HEK293 (cell line): Measurements from ENCODE around the gene C1orf35.

ENCODE experiments used
- CTCF ChIA-PET: fragments of 350-600 bp; formaldehyde crosslinking; extraction: SDS; loops from one replicate; lab custom pipeline; 2021; ENCODE audit warnings: antibody characterized with exemption; lab: Yijun Ruan, JAX
- POLR2A ChIA-PET: fragments of 300-600 bp; formaldehyde crosslinking; extraction: SDS; loops from one replicate; lab custom pipeline; 2020; ENCODE audit warnings: antibody characterized with exemption, inconsistent platforms; lab: Yijun Ruan, JAX
- H3K27ac ChIP-seq: fragments of 200-500 bp; sonication (Bioruptor generic); 2 replicates; pipeline ENCODE4 v1.5.1; 2014; ENCODE audit warnings: low read depth, low read length, control low read depth, inconsistent platforms; ENCODE audit errors: extremely low read depth
- H3K36me3 ChIP-seq, 2 experiments: fragments of 200-500 bp in 1 of 2; sonication (Bioruptor generic) in 1 of 2; 1 replicate in 1 of 2; 2 replicates in 1 of 2; pipeline ENCODE4 v1.5.1; 2014 to 2017; ENCODE audit warnings: inconsistent platforms in 2 of 2, low read length in 2 of 2; ENCODE audit not compliant: control insufficient read depth in 2 of 2, insufficient read depth in 1 of 2
- H3K4me1 ChIP-seq: fragments of 200-500 bp; sonication (Bioruptor generic); 2 replicates; pipeline ENCODE4 v1.5.1; 2014; ENCODE audit warnings: mild to moderate bottlenecking, low read length, inconsistent platforms; ENCODE audit not compliant: control insufficient read depth, insufficient read depth
- H3K4me3 ChIP-seq: 2 replicates; pipeline ENCODE4 v1.5.1; 2011; ENCODE audit warnings: low read depth, mild to moderate bottlenecking, control low read depth, low read length, moderate library complexity
- H3K9me3 ChIP-seq: fragments of 200-500 bp; sonication (Bioruptor generic); 2 replicates; pipeline ENCODE4 v1.5.1; 2014; ENCODE audit warnings: low read depth, low read length, inconsistent platforms; ENCODE audit not compliant: control insufficient read depth, insufficient read depth
- GLI4 ChIP-seq: fragments of 450-650 bp; formaldehyde crosslinking; IDR thresholded peaks from 2 replicates; pipeline ENCODE4 v1.5.1; 2016; ENCODE audit warnings: missing biosample characterization, missing genetic modification characterization
- PRDM2 ChIP-seq: fragments of 450-650 bp; formaldehyde crosslinking; IDR thresholded peaks from 2 replicates; pipeline ENCODE4 v1.5.1; 2016; ENCODE audit warnings: missing biosample characterization, missing genetic modification characterization, borderline replicate concordance
- SALL2 ChIP-seq: fragments of 450-650 bp; formaldehyde crosslinking; IDR thresholded peaks from 2 replicates; pipeline ENCODE4 v1.5.0; 2017; ENCODE audit warnings: missing biosample characterization, mild to moderate bottlenecking, missing genetic modification characterization, borderline replicate concordance
- SP3 ChIP-seq: fragments of 450-650 bp; formaldehyde crosslinking; IDR thresholded peaks from 2 replicates; pipeline ENCODE4 v1.5.1; 2016; ENCODE audit warnings: missing biosample characterization, missing genetic modification characterization
- ZBTB20 ChIP-seq: fragments of 450-650 bp; formaldehyde crosslinking; IDR thresholded peaks from 2 replicates; pipeline ENCODE4 v1.5.1; 2016; ENCODE audit warnings: missing biosample characterization, missing genetic modification characterization
- ZBTB6 ChIP-seq: fragments of 450-650 bp; formaldehyde crosslinking; IDR thresholded peaks from 2 replicates; pipeline ENCODE4 v1.5.1; 2017; ENCODE audit warnings: missing biosample characterization, missing genetic modification characterization
- ZBTB8A ChIP-seq: fragments of 450-650 bp; formaldehyde crosslinking; IDR thresholded peaks from 2 replicates; pipeline ENCODE4 v1.5.1; 2016; ENCODE audit warnings: missing biosample characterization, missing genetic modification characterization
- ZFP41 ChIP-seq: fragments of 450-650 bp; formaldehyde crosslinking; IDR thresholded peaks from 2 replicates; pipeline ENCODE4 v1.5.1; 2016; ENCODE audit warnings: missing biosample characterization, missing genetic modification characterization, borderline replicate concordance
- ZIC2 ChIP-seq: fragments of 450-650 bp; formaldehyde crosslinking; IDR thresholded peaks from 2 replicates; pipeline ENCODE4 v1.5.1; 2016; ENCODE audit warnings: missing biosample characterization, missing genetic modification characterization
- ZNF121 ChIP-seq: fragments of 450-650 bp; formaldehyde crosslinking; IDR thresholded peaks from 2 replicates; pipeline ENCODE4 v1.5.1; 2016; ENCODE audit warnings: missing biosample characterization, missing genetic modification characterization
- ZNF18 ChIP-seq: fragments of 450-650 bp; formaldehyde crosslinking; IDR thresholded peaks from 2 replicates; pipeline ENCODE4 v1.5.1; 2016; ENCODE audit warnings: missing biosample characterization, missing genetic modification characterization
- ZNF2 ChIP-seq: fragments of 450-650 bp; formaldehyde crosslinking; IDR thresholded peaks from 2 replicates; pipeline ENCODE4 v1.5.1; 2016; ENCODE audit warnings: missing biosample characterization, missing genetic modification characterization
- ZNF266 ChIP-seq: fragments of 450-650 bp; formaldehyde crosslinking; IDR thresholded peaks from 2 replicates; pipeline ENCODE4 v1.5.1; 2016; ENCODE audit warnings: missing biosample characterization, missing genetic modification characterization, low read depth
- ZNF335 ChIP-seq: fragments of 450-650 bp; formaldehyde crosslinking; conservative IDR thresholded peaks from 2 replicates; pipeline ENCODE4 v1.5.1; 2016; ENCODE audit warnings: missing biosample characterization, missing genetic modification characterization
- ZNF341 ChIP-seq: fragments of 450-650 bp; formaldehyde crosslinking; IDR thresholded peaks from 2 replicates; pipeline ENCODE4; 2016; ENCODE audit warnings: low read depth, missing biosample characterization, missing genetic modification characterization
- ZNF391 ChIP-seq: fragments of 450-650 bp; formaldehyde crosslinking; IDR thresholded peaks from 2 replicates; pipeline ENCODE4 v1.5.1; 2016; ENCODE audit warnings: low read depth, missing biosample characterization, missing genetic modification characterization, borderline replicate concordance
- ZNF416 ChIP-seq: fragments of 450-650 bp; formaldehyde crosslinking; IDR thresholded peaks from 2 replicates; pipeline ENCODE4 v1.5.1; 2016; ENCODE audit warnings: missing biosample characterization, missing genetic modification characterization
- ZNF600 ChIP-seq: fragments of 450-650 bp; formaldehyde crosslinking; IDR thresholded peaks from 2 replicates; pipeline ENCODE4 v1.5.1; 2016; ENCODE audit warnings: missing biosample characterization, missing genetic modification characterization
- ZSCAN30 ChIP-seq: fragments of 450-650 bp; IDR thresholded peaks from 2 replicates; pipeline ENCODE4 v1.5.1; 2018; ENCODE audit warnings: missing biosample characterization, mild to moderate bottlenecking, missing genetic modification characterization, moderate library complexity
- ZXDB ChIP-seq: fragments of 450-650 bp; formaldehyde crosslinking; IDR thresholded peaks from 2 replicates; pipeline ENCODE4 v1.5.1; 2016; ENCODE audit warnings: missing biosample characterization, missing genetic modification characterization
- TF ChIP-seq, protein P1 (sequence below): fragments of 450-650 bp; formaldehyde crosslinking; IDR thresholded peaks from 2 replicates; pipeline ENCODE4 v1.5.1; 2016; ENCODE audit warnings: missing biosample characterization, missing genetic modification characterization, low read depth

Gene C1orf35

GRCh38 chr1:228140724-228141225 lies 37.6 kb upstream of the C1orf35 start:
- Histone ChIP-seq H3K9me3 (no peaks in the 10 kb centered on the region), H3K4me3 (peak overlapping the region; percentile 90), H3K4me1 (peaks cover 13% of the 10 kb centered on the region), H3K27ac (peak overlapping the region; percentile 74), H3K36me3 (peaks cover 0 to 21% of the 10 kb centered on the region in 2 experiments; a peak in 1 of 3 replicates)
- TF ChIP-seq ZBTB6 (tag by site-specific recombination) = no peak
- 0 out of 2 replicates have a peak, but pooled peaks have one; percentile 4 for TF ChIP-seq ZNF121 (tag by site-specific recombination)
- TF ChIP-seq ZNF335 (tag by site-specific recombination) = peak; percentile 96
- no peak for TF ChIP-seq ZNF266
- 0 out of 2 replicates have a peak, but pooled peaks have one; percentile 4 for TF ChIP-seq ZNF600 (tag by site-specific recombination)
- peak; percentile 91 for TF ChIP-seq ZBTB20
- peak; percentile 26; the same call in 1 of the 2 replicates for TF ChIP-seq PRDM2 (tag by site-specific recombination)
- peak; percentile 12; the same call in 1 of the 2 replicates for TF ChIP-seq ZNF18 (tag by site-specific recombination)
- peak; percentile 54 for TF ChIP-seq ZIC2
- TF ChIP-seq ZNF341 = 0 out of 2 replicates have a peak, but pooled peaks have one; percentile 6
- ChIA-PET POLR2A (interaction anchor here (0.8 to 2.2 kb wide), 10 partner anchors 8 to 346 kb away, joined by 3 to 38 read pairs (median 4); partner anchors contain the start of genes IBA57, MRPL55 and RNF187), CTCF (interaction anchor here (0.6 to 2.2 kb wide), 3 partner anchors 10 to 29 kb away, joined by 3 to 12 read pairs (median 4); no protein-coding TSS in a partner anchor)

- Histone ChIP-seq H3K4me3 (peak within 1 kb of the TSS; percentile 90), H3K27ac (peak within 1 kb of the TSS; percentile 75), H3K36me3 (peaks cover 0 to 15% of the 10 kb centered on the region in 2 experiments; a peak in 1 of 3 replicates), H3K9me3 (no peaks in the 10 kb centered on the region), H3K4me1 (peaks cover 13% of the 10 kb centered on the region)
- POLR2A ChIA-PET = interaction anchor here (0.8 to 2.2 kb wide), 11 partner anchors 9 to 346 kb away, joined by 3 to 38 read pairs (median 4); partner anchors contain the start of genes IBA57, MRPL55 and RNF187
- CTCF ChIA-PET = interaction anchor here (0.6 to 2.2 kb wide), 5 partner anchors 9 to 673 kb away, joined by 3 to 12 read pairs (median 3); no protein-coding TSS in a partner anchor
- TF ChIP-seq ZBTB8A = peak; percentile 100
- TF ChIP-seq, protein P1, sequence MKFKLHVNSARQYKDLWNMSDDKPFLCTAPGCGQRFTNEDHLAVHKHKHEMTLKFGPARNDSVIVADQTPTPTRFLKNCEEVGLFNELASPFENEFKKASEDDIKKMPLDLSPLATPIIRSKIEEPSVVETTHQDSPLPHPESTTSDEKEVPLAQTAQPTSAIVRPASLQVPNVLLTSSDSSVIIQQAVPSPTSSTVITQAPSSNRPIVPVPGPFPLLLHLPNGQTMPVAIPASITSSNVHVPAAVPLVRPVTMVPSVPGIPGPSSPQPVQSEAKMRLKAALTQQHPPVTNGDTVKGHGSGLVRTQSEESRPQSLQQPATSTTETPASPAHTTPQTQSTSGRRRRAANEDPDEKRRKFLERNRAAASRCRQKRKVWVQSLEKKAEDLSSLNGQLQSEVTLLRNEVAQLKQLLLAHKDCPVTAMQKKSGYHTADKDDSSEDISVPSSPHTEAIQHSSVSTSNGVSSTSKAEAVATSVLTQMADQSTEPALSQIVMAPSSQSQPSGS = peak; percentile 99
- peak; percentile 94 for TF ChIP-seq ZXDB (tag by site-specific recombination)
- peak; percentile 82; the same call in 1 of the 2 replicates for TF ChIP-seq ZNF121 (tag by site-specific recombination)
- no peak for TF ChIP-seq ZNF416 (tag by site-specific recombination)
- TF ChIP-seq SP3 (tag by site-specific recombination) = peak; percentile 100
- TF ChIP-seq ZNF2 (tag by site-specific recombination) = peak; percentile 32
- TF ChIP-seq ZSCAN30 (tag by site-specific recombination) = peak; percentile 98
- TF ChIP-seq SALL2 (tag by site-specific recombination) = no peak
- TF ChIP-seq ZNF391 (tag by site-specific recombination) = peak; percentile 85; the same call in 1 of the 2 replicates
- TF ChIP-seq ZFP41 = no peak
- TF ChIP-seq GLI4 = peak; percentile 74; the same call in 1 of the 2 replicates
Observed at GRCh38 chr1:228139931-228140723, 37.0 kb upstream of the C1orf35 start, which contains the start of gene GUK1. Gene GUK1 (plus strand): TSS chr1:228140279. CDS start chr1:228140303, 24 bp downstream.
